ENCODE results near the gene RIMBP2. TPM values are rescaled to one million over a fixed set of nuclear protein-coding genes. Genes with fewer than 3 reads are reported as not detected.
"Not testable (repeated sequence)": the region's sequence is repeated elsewhere in the genome, so short reads cannot be mapped to it uniquely, and the experiment has no call there.

The RIMBP2 gene
- 10 to 100 TPM; 11.6 to 17.8 (median 15.1) TPM for polyA plus RNA-seq (ENCODE audit: insufficient read length in 4 of 4)

DNA sequence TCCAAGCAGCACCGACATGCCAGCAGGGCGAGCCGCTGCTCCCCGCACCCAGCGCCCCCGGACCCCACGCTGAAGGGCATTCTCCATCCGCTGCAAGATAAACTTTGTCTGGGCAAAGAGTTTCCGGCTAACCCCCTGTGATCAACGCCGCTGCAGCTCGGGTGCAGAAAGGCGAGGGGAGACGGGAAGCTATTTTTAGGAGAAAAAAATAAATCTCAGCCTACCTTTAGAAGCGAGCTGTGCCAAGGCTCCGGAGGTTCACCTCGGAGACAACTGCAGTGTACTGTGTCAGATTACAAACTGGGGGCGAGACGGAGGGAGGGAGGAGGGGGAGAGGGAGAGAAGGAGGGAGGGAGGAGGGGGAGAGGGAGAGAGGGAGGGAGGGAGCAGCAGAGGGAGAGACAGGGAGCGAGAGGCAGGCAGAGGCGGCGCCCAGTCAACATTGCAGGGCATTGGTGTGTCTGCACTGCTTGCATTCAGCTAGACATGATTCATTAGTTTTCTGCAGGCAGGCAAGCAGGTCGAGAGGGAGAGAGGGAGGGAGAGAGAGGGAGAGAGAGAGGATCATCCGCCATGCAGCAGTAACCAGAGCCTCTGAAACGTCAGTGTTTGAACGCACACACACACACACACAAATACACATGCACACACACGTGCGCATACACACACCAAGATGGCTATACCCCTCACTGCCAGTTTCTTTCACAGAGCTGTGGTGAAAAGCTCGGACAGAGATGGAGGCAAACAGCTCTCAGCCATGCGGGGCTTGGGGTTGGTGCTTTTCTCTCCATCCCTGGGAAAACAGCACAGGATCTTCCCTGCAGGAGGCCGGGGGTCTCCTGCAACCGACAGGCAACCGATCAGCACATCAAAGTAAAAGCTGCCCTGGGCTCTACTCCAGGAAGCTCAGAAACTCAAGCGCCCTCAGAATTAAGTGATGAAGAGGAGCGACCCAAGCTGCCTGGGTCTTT is at the start of gene RIMBP2:
Gene RIMBP2 (minus strand): TSS at position 302 of the 971 bp plus-strand sequence. CDS start 237,286 bp downstream, outside the sequence.
- peak; percentile 41 to 80 (median 64) for DNase-seq (ENCODE audit: low read depth in 4 of 4, low spot score in 3 of 4)

- no peak for DNase-seq (ENCODE audit: low read depth in 4 of 4, low spot score in 3 of 4)
Measured at GRCh38 chr12:130765186-130765659, 49.1 kb upstream of the RIMBP2 start.

- no peak for DNase-seq (ENCODE audit: low read depth in 4 of 4, low spot score in 3 of 4)
Measured at GRCh38 chr12:130764475-130765185, 48.5 kb upstream of the RIMBP2 start.

DNA sequence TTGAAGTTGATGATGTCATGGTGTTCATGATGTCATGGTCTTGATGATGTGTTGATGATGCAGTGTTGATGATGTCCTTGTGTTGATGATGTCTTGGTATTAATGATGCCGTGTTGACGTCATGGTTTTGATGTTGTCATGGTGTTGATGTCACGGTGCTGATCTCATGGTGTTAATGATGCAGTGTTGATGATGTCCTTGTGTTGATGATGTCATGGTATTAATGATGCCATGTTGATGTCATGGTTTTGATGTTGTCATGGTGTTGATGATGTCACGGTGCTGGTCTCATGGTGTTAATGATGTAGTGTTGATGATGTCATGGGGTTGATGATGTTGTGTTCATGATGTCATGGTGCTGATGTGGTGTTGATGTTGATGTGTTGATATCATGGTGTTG is 48.0 kb upstream of the RIMBP2 start:
- no peak for DNase-seq (ENCODE audit: low read depth in 4 of 4, low spot score in 3 of 4)

DNA sequence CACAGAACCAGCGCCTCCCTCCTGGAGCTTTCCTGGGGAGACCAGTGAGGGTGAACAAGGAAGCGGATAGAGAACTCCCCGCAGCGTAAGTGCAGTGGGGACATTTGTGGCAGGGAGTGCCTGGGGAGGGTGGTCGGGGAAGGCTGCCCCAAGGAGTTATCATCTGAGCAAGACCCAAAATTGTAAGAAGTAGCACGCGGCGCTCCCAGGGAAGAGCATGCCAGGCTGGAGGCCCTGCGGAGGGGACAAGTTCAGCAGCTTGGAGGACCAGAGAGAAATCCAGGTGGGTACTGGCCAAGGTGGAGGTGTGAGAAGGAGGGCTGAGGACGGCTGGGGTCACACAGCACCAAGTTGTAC is 46.2 kb upstream of the RIMBP2 start:
- DNase-seq (ENCODE audit: low read depth in 4 of 4, low spot score in 3 of 4): no peak

GRCh38 chr12:130761537-130762318 is 45.6 kb upstream of the RIMBP2 start:
- peak in 3 of 4 donors; percentile 29 to 36 (median 36) for DNase-seq (ENCODE audit: low read depth in 4 of 4, low spot score in 3 of 4)

DNA sequence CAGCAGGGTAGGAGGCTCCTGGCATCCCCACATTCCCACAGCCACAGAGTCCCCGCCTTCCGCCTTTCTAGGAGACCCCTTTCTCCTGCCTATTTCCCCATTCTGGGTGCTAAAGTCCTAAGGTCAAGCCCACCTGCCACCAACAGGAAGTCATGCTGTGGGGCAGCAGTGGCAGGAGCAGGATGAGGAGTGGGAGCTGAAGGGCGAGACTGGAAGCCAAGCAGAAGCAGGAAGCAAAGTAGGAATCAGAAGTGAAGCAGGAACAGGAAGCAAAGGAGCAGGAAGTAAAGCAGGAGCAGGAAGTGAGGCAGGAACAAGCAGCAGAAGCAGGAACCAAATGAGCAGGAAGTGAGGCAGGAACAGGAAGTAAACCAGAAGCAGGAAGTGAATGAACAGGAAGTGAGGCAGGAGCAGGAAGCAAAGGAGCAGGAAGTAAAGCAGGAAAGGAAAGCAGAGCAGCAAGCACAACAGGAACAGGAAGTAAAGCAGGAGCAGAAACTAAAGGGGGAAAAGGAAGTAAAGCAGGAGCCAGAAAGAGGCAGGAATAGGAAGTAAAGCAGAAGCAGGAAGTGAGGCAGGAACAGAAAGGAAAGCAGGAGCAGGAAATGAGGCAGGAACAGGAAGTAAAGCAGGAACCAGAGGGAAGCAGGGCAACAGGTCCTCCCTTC is 38.3 kb upstream of the RIMBP2 start:
- DNase-seq (ENCODE audit: low read depth in 4 of 4, low spot score in 3 of 4): no peak

DNA sequence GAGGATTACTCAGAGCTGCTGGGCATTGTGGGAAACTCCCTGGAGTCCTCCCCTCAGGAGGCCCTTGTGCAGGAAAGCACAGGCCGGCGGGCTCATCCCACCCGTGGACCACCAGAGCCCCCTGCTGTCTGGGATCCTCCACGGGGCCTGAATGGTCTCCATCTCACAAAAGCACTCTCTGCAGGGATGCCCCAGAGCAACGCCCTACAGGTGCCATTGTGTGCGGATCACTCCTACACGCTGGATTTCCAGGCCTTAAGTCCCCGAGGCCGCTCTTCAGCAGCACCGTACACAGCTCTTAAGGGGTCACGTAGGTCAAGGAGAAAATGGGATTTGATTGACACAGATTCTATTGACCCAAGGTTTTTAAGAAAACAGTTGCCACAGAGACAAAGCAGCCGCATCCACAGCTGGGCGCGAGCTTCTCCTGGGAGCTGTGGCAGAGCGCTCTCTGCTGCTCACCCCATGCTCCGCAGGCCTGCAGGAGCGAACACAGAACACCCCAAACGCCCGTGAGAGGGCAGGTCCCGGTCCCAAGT is 36.7 kb upstream of the RIMBP2 start:
- no peak for DNase-seq (ENCODE audit: low read depth in 4 of 4, low spot score in 3 of 4)

DNA sequence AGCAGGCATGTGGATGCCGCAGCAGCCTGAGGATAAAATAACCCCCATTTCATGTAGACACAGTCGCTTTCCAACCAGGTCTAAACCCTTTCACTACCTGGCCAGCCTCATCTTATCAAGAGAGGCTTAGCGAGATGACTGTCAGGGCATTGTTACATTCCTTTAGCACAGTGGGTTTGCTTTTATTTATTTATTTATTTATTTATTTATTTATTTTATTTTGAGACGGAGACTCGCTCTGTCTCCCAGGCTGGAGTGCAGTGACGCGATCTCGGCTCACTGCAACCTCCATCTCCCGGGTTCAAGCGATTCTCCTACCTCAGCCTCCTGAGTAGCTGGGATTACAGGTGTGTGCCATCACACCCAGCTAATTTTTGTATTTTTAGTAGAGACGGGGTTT is 35.9 kb upstream of the RIMBP2 start:
- DNase-seq (ENCODE audit: low read depth in 4 of 4, low spot score in 3 of 4): not testable (repeated sequence)

- no peak for DNase-seq (ENCODE audit: low read depth in 4 of 4, low spot score in 3 of 4)
Measured at GRCh38 chr12:130748786-130749185, 32.7 kb upstream of the RIMBP2 start.

DNA sequence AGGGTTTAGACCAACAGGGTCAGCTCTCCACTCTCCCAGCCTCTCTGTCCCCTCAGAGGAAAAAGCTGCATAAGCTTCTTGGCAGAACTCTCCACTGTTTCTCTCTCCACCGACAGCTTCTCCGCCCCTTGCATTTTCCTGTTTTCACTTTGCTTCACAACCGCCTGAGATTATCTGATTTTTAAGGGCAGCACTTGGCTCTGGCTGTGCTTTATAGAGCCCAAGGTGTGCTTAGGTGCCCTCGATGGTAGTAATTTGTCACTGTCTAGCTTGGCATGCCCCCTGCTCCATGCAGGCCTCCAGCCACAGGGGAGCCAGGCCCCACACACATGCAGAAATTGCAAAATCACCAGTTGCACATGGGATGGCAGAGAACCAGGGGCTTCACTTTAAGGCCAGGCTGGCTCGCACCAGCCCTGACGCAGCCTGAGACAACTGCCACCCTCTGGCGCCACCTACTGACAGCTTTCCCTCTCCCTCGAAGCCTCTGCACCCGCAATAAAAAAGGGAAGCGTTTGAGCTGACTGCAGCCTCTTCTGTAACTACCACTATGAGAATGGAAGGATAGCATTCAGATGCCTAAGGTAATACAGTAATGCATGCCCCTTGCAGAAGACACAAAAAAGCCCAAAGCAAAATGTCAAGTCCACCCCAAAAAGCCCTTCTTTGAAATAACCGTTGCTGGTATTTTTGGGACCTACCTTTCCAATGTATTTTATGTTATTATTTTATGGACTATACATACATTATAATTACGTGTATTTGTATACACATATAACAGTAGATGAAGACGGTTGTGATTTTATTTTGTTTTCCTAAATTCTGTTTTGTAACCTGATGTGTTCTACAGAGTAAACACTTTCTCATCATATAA is 32.0 kb upstream of the RIMBP2 start:
- peak; percentile 66 to 77 (median 70) for DNase-seq (ENCODE audit: low read depth in 4 of 4, low spot score in 3 of 4)

- DNase-seq (ENCODE audit: low read depth in 4 of 4, low spot score in 3 of 4): no peak
Measured at GRCh38 chr12:130746546-130746945, 30.4 kb upstream of the RIMBP2 start.

GRCh38 chr12:130745921-130746320 is 29.8 kb upstream of the RIMBP2 start:
- no peak for DNase-seq (ENCODE audit: low read depth in 4 of 4, low spot score in 3 of 4)

DNA sequence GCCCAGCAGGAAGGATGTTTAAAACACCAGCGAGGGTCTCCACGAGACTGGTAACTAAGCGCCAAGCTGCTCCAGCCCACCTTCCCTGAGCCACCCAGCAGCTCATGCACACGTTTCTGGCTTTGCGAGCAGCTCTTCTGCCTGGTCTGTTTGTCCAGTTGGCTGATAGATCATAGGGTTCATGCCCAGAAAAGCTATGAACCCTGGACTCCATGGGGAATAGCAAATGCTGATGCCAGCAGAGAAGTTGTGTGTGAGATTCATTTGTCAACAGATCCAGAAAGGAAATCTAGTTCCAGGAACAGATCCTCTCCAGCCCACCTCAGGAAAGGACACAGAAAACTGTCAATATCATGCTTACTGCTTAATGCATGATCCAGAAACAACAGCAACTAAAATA is 28.2 kb upstream of the RIMBP2 start:
- no peak for DNase-seq (ENCODE audit: low read depth in 4 of 4, low spot score in 3 of 4)

- no peak for DNase-seq (ENCODE audit: low read depth in 4 of 4, low spot score in 3 of 4)
Measured at GRCh38 chr12:130743606-130744005, 27.5 kb upstream of the RIMBP2 start.

DNA sequence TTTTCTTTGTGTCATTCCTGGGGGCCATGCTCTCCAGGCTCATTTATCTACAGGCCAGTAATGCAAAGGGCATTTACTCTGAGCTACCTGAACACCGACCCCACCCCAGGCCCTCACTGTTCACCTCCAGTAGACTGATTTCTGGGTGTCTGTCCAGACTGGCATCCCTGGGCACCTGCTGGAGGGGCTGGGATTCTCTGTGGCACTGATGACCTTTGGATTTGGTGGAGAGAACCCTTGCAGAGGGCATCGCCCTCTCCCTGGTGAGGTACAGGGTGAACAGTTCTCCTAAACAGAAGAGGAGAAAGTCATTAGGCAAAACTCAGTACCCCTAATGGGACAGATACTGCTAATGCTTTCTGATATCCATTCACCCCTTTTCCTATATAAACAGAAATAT is 27.1 kb upstream of the RIMBP2 start:
- no peak for DNase-seq (ENCODE audit: low read depth in 4 of 4, low spot score in 3 of 4)

DNA sequence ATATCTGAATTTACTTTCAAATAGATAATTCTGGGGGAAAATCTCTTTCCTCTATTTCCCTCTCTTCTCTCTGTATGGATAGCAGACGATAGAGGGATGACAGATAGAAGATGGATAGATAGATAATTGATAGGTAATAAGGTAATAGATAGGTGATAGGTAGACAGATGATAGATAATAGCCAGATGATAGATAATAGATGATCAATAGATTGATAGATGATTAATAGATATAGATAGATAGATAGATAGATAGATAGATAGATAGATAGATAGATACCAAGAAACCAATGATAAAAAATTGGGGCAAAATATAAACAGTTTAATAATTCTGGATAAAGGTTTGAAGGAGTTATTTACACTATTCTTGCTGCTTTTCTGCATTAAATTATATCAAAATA is 26.6 kb upstream of the RIMBP2 start:
- DNase-seq (ENCODE audit: low read depth in 4 of 4, low spot score in 3 of 4): no peak

- no peak for DNase-seq (ENCODE audit: low read depth in 4 of 4, low spot score in 3 of 4)
Measured at GRCh38 chr12:130742112-130742511, 26.0 kb upstream of the RIMBP2 start.

DNA sequence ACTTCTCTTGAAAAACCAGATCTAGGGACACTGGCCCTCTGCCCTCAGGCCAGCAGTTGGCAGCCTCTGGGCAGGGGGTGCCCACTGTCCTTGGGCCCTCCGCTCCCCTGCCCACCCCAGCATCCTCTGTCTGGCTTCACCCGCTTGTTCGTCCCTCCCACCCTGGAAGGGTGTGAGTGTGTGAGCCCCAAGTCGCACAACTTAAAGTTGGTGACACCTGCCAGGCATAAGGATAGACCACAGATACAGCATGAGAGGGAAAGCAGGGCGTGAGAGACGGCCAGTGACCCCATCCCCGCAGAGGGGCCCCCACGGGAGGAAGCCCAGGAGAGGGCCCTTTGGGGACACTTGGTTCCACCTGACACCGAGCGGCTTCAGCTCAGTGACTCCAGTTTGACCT is 23.5 kb upstream of the RIMBP2 start:
- no peak for DNase-seq (ENCODE audit: low read depth in 4 of 4, low spot score in 3 of 4)
